ENCODE data around the gene PLEKHG4B. TPM values are rescaled to one million over a fixed set of nuclear protein-coding genes. Genes with fewer than 3 reads are reported as not detected.
"Not testable (repeated sequence)": the region's sequence is repeated elsewhere in the genome, so short reads cannot be mapped to it uniquely, and the experiment has no call there.

PLEKHG4B gene
- total RNA-seq, 1 experiment from 2014 or later: 9.9 TPM

GRCh38 chr5:200985-201384 lies 109.0 kb downstream of the PLEKHG4B start:
- no peak for DNase-seq (ENCODE audit: low read depth)

- DNase-seq (ENCODE audit: low read depth): no peak
Measured at GRCh38 chr5:201672-202071, 109.7 kb downstream of the PLEKHG4B start.

GRCh38 chr5:203246-203930 lies 111.4 kb downstream of the PLEKHG4B start:
- no peak for DNase-seq (ENCODE audit: low read depth)

GRCh38 chr5:204001-204400 lies 112.0 kb downstream of the PLEKHG4B start:
- DNase-seq (ENCODE audit: low read depth): no peak

- DNase-seq (ENCODE audit: low read depth): no peak
Measured at GRCh38 chr5:204462-204861, 112.5 kb downstream of the PLEKHG4B start.

- DNase-seq (ENCODE audit: low read depth): no peak
Measured at GRCh38 chr5:204966-205670, 113.2 kb downstream of the PLEKHG4B start.

- DNase-seq (ENCODE audit: low read depth): peak; percentile 87
Measured at GRCh38 chr5:206406-206805, 114.4 kb downstream of the PLEKHG4B start.

- no peak for DNase-seq (ENCODE audit: low read depth)
Measured at GRCh38 chr5:206927-207536, 115.1 kb downstream of the PLEKHG4B start.

GRCh38 chr5:207599-207998 lies 115.6 kb downstream of the PLEKHG4B start:
- DNase-seq (ENCODE audit: low read depth): peak; percentile 43

GRCh38 chr5:208449-209114 lies 116.6 kb downstream of the PLEKHG4B start:
- no peak for DNase-seq (ENCODE audit: low read depth)

- DNase-seq (ENCODE audit: low read depth): no peak
Measured at GRCh38 chr5:213803-214395, 121.9 kb downstream of the PLEKHG4B start.

- DNase-seq (ENCODE audit: low read depth): peak; percentile 63
Measured at GRCh38 chr5:215256-215655, 123.3 kb downstream of the PLEKHG4B start.

GRCh38 chr5:216076-216475 lies 124.1 kb downstream of the PLEKHG4B start:
- not testable (repeated sequence) for DNase-seq (ENCODE audit: low read depth)

GRCh38 chr5:217494-218456 lies 125.8 kb downstream of the PLEKHG4B start, which contains the start of the genes CCDC127 and SDHA:
Gene CCDC127, minus strand, starts transcription at chr5:218153. Its CDS starts 1,304 bp downstream, at chr5:216849.
Gene SDHA, plus strand, starts transcription at chr5:218320. Its CDS starts 36 bp downstream, at chr5:218356.
- peak; percentile 89 for DNase-seq (ENCODE audit: low read depth)

GRCh38 chr5:218457-219291 lies 126.7 kb downstream of the PLEKHG4B start:
- DNase-seq (ENCODE audit: low read depth): peak; percentile 45

- peak; percentile 61 for DNase-seq (ENCODE audit: low read depth)
Measured at GRCh38 chr5:219460-219863, 127.5 kb downstream of the PLEKHG4B start.

- no peak for DNase-seq (ENCODE audit: low read depth)
Measured at GRCh38 chr5:219991-220390, 128.0 kb downstream of the PLEKHG4B start.

GRCh38 chr5:222951-223715 lies 131.2 kb downstream of the PLEKHG4B start:
- not testable (repeated sequence) for DNase-seq (ENCODE audit: low read depth)

GRCh38 chr5:223791-224190 lies 131.8 kb downstream of the PLEKHG4B start:
- no peak for DNase-seq (ENCODE audit: low read depth)
